Amygdala (tissue), 56 donors: ENCODE data around the gene OPRD1.
"Not testable (repeated sequence)": the region's sequence is repeated elsewhere in the genome, so short reads cannot be mapped to it uniquely, and the experiment has no call there.

Experiments
- DNase-seq, 56 donors: peaks; one replicate each; lab custom pipeline; 2025; lab: John Stamatoyannopoulos, UW

Gene OPRD1

DNA sequence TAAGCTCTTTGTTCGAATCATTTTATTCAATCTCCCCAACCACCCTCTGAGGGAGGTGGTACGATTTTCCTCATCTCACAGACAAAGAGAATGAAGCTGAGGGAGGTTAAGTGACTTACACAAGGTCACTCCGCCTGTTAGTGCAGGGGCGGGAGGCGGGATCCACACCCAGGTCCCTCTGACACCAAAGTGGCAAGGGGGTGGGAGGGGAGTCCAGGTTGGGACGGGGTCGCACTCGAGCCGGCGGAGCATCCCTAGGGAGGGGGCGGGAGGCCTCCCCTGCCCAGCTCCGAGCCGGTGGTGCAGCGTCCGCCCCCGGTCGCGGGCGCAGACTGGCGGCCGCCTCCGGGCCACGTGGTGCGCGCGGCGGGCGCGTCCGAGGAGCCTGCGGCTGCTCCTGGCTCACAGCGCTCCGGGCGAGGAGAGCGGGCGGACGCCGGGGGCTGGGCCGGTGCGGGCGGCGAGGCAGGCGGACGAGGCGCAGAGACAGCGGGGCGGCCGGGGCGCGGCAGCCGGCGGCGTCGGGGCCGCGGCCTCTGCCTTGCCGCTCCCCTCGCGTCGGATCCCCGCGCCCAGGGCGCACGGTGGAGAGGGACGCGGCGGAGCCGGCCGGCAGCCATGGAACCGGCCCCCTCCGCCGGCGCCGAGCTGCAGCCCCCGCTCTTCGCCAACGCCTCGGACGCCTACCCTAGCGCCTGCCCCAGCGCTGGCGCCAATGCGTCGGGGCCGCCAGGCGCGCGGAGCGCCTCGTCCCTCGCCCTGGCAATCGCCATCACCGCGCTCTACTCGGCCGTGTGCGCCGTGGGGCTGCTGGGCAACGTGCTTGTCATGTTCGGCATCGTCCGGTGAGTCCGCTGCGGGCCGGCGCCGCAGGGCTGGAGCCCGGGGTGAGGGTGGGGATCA lies at the start of gene OPRD1:
Gene OPRD1, plus strand, starts transcription at position 405 of the 903 bp plus-strand sequence. Its CDS starts 214 bp downstream, at position 619.
- DNase-seq, result peak in 2 of 56 donors; percentile 15 to 17

DNA sequence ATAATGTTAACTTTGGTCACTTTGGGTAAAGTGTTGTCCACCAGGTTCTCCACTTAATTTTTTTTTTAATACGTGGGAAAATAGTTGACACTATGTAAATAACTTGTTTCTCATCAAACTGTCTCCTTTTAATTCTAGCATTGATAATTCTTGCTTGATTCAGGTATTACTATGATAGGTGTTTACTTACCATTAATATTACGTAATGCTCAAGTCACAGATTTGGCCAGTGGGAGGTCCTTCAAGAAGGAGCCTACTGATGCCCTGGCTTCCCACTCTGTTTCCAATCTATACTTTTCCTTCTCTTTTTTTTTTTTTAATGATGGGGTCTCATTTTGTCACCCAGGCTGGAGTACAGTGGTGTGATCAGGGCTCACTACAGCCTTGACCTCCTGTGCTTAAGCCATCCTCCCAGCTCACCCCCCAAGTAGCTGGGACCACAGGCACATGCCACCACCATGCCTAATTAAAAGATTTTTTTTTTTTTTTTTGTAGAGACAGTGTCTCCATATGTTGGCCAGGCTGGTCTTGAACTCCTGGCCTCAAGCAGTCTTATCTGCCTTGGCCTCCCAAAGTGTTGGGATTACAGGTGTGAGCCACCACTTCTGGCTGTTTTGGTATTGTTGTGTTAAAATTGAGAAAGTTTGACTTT lies 45.3 kb upstream of the OPRD1 start:
- DNase-seq, result no peak

DNA sequence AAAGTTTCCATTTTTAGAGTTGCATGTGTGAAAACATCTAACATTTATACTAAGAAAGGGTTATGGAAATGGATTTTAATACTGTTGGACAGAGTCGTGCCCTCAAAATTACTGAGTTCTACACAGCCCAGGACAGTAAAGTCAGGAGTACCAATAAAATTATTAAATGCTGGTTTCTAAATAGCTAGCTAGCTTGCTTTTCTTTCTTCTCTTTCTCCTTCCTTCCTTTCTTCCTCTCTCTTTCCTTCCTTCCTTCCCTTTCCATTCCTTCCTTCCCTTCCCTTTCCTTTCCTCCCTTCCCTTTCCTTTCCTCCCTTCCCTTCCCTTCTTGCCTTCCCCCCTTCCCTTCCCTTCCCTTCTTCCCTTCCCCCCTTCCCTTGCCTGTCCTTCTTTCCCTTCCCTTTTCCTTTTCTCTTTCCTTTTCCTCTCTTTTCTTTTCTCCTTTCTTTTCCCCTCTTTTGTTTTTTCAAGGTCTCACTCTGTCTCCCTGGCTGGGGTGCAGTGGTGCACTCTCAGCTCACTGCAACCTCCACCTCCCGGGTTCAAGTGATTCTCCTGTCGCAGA lies 41.3 kb upstream of the OPRD1 start:
- DNase-seq, result no peak

DNA sequence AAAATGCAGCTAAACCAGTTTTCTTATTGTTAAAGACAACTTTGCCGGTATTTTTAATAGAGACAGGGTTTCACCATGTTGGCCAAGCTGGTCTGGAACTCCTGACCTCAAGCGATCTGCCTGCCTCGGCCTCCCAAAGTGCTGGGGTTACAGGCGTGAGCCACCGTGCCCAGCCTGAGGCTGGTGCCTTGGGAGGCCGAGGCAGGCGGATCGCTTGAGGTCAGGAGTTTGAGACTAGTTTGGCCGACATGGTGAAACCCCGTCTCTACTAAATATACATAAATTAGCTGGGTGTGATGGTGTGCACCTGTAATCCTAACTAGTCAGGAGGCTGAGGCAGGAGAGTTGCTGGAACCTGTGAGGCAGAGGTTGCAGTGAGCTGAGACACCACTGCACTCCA lies 40.0 kb upstream of the OPRD1 start:
- DNase-seq, result not testable (repeated sequence)

DNA sequence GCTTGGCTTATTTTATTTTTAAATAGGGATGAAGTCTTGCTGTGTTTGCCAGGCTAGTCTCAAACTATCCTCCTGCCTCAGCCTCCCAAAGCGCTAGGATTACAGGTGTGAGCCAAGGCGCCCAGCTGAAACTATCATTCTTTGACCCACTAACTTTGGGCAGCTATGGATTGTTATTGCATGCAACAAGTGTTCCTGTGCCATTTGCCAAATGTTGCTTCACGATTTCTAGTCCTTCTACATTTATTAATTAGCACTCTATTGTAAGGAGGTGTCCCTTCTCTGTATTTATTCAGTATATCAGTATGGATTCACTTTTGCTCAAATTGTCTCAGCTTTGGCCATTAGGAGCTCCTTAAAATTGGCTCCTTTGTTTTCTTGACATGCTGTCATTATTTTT lies 38.9 kb upstream of the OPRD1 start:
- DNase-seq, result no peak

DNA sequence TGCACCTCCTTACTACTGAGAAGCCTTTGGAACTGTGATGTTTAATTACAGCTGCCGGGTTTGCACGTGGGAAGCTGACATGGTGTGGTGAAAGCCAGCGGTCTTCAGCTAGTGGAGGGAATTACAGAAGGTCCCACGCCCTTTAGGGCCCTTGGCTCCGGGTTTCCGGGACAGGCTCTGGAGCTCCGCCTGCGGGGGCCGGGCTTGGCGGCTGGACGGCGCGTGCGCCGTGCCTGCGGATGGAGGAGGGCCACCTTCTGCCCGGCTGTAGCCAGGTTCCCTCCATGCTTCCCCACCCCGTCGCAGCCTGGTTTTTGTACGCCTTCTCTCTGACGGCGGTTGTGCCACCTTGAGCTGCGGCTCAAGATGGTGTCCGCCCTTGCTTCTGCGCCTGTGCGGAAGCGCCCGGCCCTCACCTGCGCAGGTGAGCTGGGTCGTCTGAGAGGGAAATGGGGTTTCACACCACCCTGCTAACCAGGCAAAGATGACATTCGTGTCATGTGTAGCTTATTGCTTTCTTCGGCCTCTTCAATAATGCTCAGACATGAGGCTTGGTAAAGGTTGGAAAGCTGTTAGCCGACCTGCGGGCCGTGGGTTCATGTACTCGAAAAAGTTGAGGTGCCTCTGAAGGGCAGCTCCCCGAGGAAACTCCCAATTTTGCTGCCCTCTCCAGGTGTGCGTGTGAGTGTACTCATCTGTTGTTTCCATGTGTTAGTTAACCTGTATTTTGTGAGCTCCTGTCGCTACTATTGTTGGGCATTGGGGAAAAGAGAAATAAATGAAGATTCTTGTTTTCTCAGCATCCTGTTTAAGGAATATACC lies 36.6 kb upstream of the OPRD1 start:
- DNase-seq, result peak in 40 of 56 donors; percentile 1 to 67 (median 27)

GRCh38 chr1:28776341-28776740 lies 35.6 kb upstream of the OPRD1 start:
- DNase-seq, result no peak

GRCh38 chr1:28778021-28778420 lies 33.9 kb upstream of the OPRD1 start:
- DNase-seq, result no peak

DNA sequence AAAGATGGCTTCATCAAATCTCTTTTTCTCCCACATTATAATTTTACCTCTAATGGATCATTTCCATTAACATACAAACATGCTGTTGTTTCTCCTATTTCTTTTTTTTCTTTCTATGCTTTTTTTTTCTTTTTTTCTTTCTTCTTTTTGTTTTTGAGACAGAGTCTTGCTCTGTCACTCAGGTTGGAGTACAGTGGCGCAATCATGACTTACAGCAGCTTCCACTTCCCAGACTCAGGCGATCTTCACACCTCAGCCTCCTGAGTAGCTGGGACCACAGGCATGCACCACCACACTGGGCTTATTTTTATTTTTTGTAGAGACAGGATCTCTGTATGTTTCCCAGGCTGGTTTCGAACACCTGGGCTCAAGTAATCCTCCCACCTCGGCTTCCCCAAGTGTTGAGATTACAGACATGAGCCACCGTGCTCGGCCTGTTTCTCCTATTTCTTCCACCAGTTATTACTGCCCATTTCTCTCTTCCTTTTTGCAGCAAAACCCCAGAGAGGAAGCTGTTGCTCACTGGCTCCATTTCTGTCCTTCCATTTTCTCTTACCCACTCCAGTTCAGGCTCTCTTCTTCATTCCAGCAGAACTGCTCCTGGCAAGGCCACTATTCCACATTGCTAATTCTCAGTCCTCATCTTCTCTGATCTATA lies 32.1 kb upstream of the OPRD1 start:
- DNase-seq, result no peak

DNA sequence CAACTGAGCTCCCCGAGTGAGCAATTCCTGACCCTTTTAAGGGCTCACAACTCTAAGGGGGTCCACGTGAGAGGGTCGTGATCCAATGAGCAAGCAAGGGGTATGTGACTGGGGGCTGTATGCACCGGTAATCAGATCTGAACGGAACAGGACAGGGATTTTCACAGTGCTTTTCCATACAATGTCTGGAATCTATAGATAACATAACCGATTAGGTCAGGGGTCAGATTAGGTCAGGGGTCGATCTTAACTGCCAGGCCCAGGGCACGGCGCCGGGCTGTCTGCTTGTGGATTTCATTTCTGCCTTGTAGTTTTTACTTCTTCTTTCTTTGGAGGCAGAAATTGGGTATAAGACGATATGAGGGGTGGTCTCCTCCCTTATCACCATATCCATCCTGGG lies 30.7 kb upstream of the OPRD1 start:
- DNase-seq, result no peak

DNA sequence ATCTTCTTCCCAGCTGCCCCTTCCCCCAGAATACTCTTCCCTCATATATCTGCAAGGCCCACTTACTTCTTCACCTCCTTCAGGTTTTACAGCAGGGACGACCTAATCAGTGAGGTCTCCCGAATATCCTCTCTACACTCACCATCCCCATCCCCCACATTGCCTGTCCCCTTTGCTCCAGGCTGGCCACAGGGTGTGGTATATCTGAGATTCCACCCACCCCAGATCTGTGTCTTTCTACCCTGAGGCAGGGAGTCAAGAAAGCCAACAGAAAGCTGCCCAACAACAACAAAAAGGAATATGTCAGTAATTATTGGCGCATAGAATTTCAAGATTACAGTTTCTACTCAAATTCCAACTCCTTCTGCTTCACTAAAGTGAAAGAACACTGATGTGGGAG lies 30.0 kb upstream of the OPRD1 start:
- no peak for DNase-seq

DNA sequence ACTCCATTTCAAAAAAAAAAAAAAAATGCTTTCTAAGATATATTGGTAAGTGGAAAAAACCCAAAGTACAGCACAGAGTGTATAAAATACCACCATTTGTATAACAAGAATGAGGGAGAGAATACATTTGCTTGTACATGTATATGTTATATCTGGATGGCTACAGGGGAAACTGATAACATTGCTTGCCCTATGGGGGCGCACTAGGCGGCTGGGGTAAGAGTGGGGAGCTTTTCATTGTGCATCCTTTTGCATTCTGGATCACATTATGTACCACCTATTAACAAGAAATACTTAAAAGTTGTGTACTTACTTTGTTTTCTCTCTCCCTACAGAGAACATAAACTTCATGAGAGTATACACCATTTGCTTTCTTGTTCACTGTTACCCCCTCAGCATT lies 28.6 kb upstream of the OPRD1 start:
- DNase-seq, result no peak

- DNase-seq, result no peak
Observed at GRCh38 chr1:28789412-28789811, 22.6 kb upstream of the OPRD1 start.

DNA sequence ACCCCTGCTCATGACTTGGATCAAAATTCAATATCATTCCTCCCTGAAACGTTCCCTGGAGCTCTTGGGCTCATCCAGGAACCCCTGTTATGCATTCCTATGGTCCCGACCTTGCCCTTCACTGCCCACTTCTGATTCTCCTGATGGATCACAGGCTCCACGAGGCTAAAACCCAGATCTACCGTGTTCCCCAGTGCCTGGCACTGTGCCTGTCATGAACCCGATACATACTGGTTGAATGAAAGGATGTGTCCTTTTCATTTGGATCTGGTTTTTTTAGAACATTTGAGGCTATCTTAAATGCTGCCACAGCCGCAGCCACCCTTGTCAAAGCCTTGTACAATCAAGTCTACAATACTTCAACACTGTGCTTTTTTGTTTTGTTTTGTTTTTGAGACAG lies 22.2 kb upstream of the OPRD1 start:
- DNase-seq, result no peak

DNA sequence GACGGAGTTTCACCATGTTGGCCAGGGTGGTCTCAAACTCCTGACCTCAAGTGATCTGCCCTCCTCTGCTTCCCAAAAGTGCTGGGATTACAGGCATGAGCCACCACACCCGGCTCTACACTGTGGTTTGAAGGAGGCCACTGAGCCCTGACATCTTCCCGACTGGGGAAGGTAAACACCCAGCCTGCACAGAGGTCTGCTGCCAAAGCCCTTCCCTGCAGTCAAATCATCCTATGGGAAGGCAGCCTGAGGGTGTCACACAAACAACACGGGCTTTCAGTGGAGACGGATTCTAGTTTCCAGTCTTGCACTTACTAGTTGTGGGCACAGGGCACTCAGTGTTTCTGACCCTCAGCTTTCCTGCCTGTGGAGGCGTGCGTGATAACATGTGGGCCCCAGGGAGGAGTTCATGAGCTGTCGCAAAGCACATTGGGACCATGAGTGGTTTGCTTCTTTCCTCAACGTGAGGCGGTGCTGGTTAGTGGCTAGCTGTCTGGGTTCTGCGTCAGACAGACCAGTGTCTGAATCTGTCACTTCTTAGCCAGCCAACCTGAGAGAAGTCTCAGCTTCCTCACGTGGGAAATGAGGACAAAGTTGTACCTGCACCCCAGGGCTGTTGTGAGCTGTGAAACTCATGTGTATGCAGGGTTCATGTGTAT lies 21.5 kb upstream of the OPRD1 start:
- no peak for DNase-seq

GRCh38 chr1:28791929-28792328 lies 20.0 kb upstream of the OPRD1 start:
- not testable (repeated sequence) for DNase-seq

- DNase-seq, result no peak
Observed at GRCh38 chr1:28792644-28793121, 19.3 kb upstream of the OPRD1 start.

DNA sequence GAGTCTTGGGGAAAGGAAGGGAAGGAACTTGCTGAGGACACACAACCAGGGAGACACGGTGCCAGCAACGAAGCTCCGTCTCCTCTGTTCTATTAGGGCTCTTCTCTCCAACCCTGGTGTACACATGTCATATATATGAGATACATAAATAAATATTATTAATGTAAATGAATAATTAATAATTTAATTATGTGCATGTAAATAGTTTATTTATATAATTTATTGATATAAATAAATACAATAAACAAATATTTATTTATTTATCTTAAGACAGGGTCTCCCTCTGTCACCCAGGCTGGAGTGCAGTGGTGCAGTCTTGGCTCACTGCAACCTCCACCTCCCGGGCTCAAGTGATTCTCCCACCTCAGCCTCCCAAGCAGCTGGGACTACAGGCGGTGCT lies 17.4 kb upstream of the OPRD1 start:
- not testable (repeated sequence) for DNase-seq
